ENCODE data around the gene FSD1L.

The FSD1L gene

DNA sequence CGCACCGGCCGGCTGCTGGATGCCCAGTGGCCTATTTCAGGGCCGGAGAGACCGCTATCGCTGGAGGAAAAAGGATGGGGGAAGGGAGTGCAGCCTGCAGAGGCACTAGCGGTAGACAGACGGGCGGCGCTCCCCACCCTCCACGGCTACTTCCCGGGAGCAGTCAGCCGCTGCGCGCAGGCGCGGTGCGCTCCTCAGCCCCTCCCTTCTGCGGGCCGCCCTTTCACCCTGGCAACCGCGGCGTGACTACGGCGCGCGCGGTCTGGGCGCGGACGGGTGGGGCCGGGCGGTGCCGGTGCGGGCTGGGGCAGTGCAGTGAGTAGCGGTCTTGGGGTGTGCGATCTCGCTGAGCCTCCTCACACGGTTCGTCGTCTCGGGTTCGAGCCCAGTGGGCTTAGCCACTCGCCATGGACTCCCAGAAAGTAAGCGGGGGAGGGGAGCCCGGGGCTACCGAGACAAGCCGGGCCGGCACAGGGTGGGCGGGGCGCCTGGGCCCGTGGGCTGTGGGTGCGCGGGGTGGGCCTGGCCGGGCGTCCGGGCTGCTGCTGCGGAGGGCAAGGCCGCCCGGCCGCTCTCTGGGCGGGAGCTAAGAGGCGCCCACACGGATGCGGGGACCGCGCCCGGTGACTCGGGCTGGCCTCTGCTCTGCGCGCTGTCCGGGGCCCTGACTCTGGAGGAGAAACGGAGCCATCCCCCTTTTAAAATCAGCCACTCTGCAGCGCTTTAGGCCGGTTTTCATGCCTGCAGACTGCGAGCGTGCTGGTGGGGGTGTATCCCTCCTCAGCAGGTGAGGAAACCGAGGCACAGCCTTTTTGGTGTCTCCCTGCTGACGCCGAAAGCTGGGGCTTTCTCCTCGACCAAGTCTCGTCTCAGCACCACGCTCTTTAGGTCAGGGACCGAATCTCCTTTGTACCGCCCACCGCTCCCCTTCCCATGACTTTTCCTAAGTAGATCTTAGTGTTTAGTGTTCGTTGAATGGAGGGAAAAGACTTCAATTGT is at the start of gene FSD1L:
Gene FSD1L, plus strand, starts transcription at position 221 of the 999 bp plus-strand sequence. Its CDS starts 187 bp downstream, at position 408.
- Histone ChIP-seq H3K9ac (ENCODE audit: low read length) (peak within 1 kb of the TSS; percentile 86), H3K9me3 (ENCODE audit: control insufficient read depth, low read length) (no peaks in the 10 kb centered on the region), H3K27me3 (replicated peaks; ENCODE audit: control insufficient read depth, insufficient read depth, low read length) (no peaks in the 10 kb centered on the region), H3K36me3 (ENCODE audit: control insufficient read depth, insufficient read depth, low read length, severe bottlenecking) (no peaks in the 10 kb centered on the region), H3K4me1 (ENCODE audit: control insufficient read depth, insufficient read depth, low read length) (peaks cover 25% of the 10 kb centered on the region), H3K4me3 (ENCODE audit: low read length) (peak within 1 kb of the TSS; percentile 97)
- peak; percentile 97 for DNase-seq (ENCODE audit: low read depth)

GRCh38 chr9:105399117-105399516 is 48.7 kb upstream of the FSD1L start:
- DNase-seq (ENCODE audit: low read depth), result no peak
- Histone ChIP-seq H3K9ac (ENCODE audit: low read length) (no peak overlapping the region), H3K4me1 (ENCODE audit: control insufficient read depth, insufficient read depth, low read length) (peaks cover 4% of the 10 kb centered on the region), H3K27me3 (replicated peaks; ENCODE audit: control insufficient read depth, insufficient read depth, low read length) (no peaks in the 10 kb centered on the region), H3K9me3 (ENCODE audit: control insufficient read depth, low read length) (no peaks in the 10 kb centered on the region), H3K4me3 (ENCODE audit: low read length) (no peak overlapping the region), H3K36me3 (ENCODE audit: control insufficient read depth, insufficient read depth, low read length, severe bottlenecking) (no peaks in the 10 kb centered on the region)

GRCh38 chr9:105401651-105402050 is 46.2 kb upstream of the FSD1L start:
- Histone ChIP-seq H3K4me3 (ENCODE audit: low read length) (no peak overlapping the region), H3K9ac (ENCODE audit: low read length) (no peak overlapping the region), H3K9me3 (ENCODE audit: control insufficient read depth, low read length) (no peaks in the 10 kb centered on the region), H3K27me3 (replicated peaks; ENCODE audit: control insufficient read depth, insufficient read depth, low read length) (no peaks in the 10 kb centered on the region), H3K36me3 (ENCODE audit: control insufficient read depth, insufficient read depth, low read length, severe bottlenecking) (no peaks in the 10 kb centered on the region), H3K4me1 (ENCODE audit: control insufficient read depth, insufficient read depth, low read length) (peaks cover under 1% of the 10 kb centered on the region)
- peak; percentile 39 for DNase-seq (ENCODE audit: low read depth)

GRCh38 chr9:105403552-105404248 is 44.1 kb upstream of the FSD1L start:
- H3K9me3 ChIP-seq (ENCODE audit: control insufficient read depth, low read length), result no peaks in the 10 kb centered on the region
- no peaks in the 10 kb centered on the region for H3K36me3 ChIP-seq (ENCODE audit: control insufficient read depth, insufficient read depth, low read length, severe bottlenecking)
- H3K4me1 ChIP-seq (ENCODE audit: control insufficient read depth, insufficient read depth, low read length), result no peaks in the 10 kb centered on the region

DNA sequence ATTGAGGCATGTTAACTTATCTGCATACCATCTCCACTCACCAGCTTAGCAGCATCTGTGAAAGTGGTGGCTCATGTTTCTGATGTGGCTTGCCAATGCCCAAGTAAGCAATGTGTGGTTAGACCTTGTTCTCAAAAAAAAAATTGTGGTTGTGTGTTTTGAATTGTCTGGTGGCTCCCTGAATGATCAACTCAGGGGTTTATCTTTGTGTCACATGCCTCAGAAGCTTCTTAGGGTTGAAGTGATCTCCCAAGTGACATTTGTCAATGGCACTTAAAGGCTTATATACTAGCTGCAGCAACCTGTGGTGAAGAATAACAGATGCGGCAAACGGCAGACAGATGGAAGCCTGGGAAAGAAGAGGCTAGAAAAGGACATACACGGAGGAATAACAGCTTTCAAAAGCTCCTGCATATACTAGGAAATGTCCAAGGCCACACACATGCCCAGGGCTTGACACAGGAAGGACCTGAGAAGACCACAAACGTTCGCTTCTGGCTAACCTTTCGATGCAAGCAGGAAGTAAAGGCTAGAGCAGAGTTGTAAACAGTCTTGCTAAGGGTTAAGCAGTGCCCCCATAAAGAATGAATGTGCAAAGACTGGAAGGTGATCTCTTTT is 42.2 kb upstream of the FSD1L start:
- H3K36me3 ChIP-seq (ENCODE audit: control insufficient read depth, insufficient read depth, low read length, severe bottlenecking), result no peaks in the 10 kb centered on the region
- no peaks in the 10 kb centered on the region for H3K27me3 ChIP-seq (replicated peaks; ENCODE audit: control insufficient read depth, insufficient read depth, low read length)
- peaks cover 3% of the 10 kb centered on the region for H3K9me3 ChIP-seq (ENCODE audit: control insufficient read depth, low read length)
- peak; percentile 25 for DNase-seq (ENCODE audit: low read depth)
- H3K4me3 ChIP-seq (ENCODE audit: low read length), result no peak overlapping the region
- no peak overlapping the region for H3K9ac ChIP-seq (ENCODE audit: low read length)
- no peaks in the 10 kb centered on the region for H3K4me1 ChIP-seq (ENCODE audit: control insufficient read depth, insufficient read depth, low read length)

More at GRCh38 chr9:105403552-105404248, 44.1 kb upstream of the FSD1L start:
- Histone ChIP-seq H3K4me3 (ENCODE audit: low read length) (no peak overlapping the region), H3K9ac (ENCODE audit: low read length) (no peak overlapping the region), H3K27me3 (replicated peaks; ENCODE audit: control insufficient read depth, insufficient read depth, low read length) (no peaks in the 10 kb centered on the region)
- DNase-seq (ENCODE audit: low read depth), result no peak

GRCh38 chr9:105406369-105406768 is 41.5 kb upstream of the FSD1L start:
- H3K9ac ChIP-seq (ENCODE audit: low read length), result no peak overlapping the region
- no peaks in the 10 kb centered on the region for H3K4me1 ChIP-seq (ENCODE audit: control insufficient read depth, insufficient read depth, low read length)
- H3K4me3 ChIP-seq (ENCODE audit: low read length), result no peak overlapping the region
- DNase-seq (ENCODE audit: low read depth), result no peak
- no peaks in the 10 kb centered on the region for H3K27me3 ChIP-seq (replicated peaks; ENCODE audit: control insufficient read depth, insufficient read depth, low read length)
- H3K36me3 ChIP-seq (ENCODE audit: control insufficient read depth, insufficient read depth, low read length, severe bottlenecking), result no peaks in the 10 kb centered on the region
- H3K9me3 ChIP-seq (ENCODE audit: control insufficient read depth, low read length), result peaks cover 9% of the 10 kb centered on the region

GRCh38 chr9:105413525-105413924 is 34.3 kb upstream of the FSD1L start:
- Histone ChIP-seq H3K9ac (ENCODE audit: low read length) (no peak overlapping the region), H3K36me3 (ENCODE audit: control insufficient read depth, insufficient read depth, low read length, severe bottlenecking) (no peaks in the 10 kb centered on the region), H3K9me3 (ENCODE audit: control insufficient read depth, low read length) (peaks cover 13% of the 10 kb centered on the region), H3K27me3 (replicated peaks; ENCODE audit: control insufficient read depth, insufficient read depth, low read length) (no peaks in the 10 kb centered on the region), H3K4me1 (ENCODE audit: control insufficient read depth, insufficient read depth, low read length) (peaks cover 15% of the 10 kb centered on the region), H3K4me3 (ENCODE audit: low read length) (no peak overlapping the region)
- DNase-seq (ENCODE audit: low read depth), result peak; percentile 56

DNA sequence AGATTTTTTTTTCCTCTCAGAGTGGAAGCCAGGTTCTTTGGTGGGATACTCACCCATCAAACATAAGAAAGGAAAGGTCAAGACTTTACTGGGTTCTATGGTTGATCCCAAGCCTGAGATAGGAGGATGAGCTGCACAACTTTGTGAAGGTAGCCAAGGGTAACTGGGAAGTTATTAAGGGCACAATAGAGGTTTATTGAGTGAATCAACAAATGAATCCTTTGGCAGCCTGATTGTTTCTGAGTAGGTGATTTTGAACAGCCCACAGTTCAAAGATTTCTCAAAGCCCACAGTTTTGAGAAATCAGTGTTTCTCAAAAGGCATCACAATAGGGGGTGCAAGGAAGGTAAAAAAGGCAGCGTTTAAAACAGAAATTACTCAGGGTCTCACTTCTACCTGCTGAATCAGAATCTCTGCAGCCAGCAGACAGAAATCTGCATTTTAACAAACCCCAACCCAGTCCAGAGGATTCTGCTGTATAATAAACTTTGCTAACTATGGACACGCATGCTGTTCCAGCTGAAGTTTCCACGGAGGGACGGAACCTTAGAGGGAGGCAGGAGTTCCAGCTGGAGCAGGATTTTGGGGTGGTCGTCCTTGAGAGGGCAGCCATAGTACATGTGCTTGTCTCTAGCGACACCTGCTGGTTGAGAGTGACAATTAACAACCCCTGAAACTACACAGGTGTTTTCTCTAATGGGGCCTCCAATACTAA is 32.7 kb upstream of the FSD1L start:
- DNase-seq (ENCODE audit: low read depth), result peak; percentile 80
- H3K9ac ChIP-seq (ENCODE audit: low read length), result no peak overlapping the region
- H3K9me3 ChIP-seq (ENCODE audit: control insufficient read depth, low read length), result peaks cover 13% of the 10 kb centered on the region
- H3K27me3 ChIP-seq (replicated peaks; ENCODE audit: control insufficient read depth, insufficient read depth, low read length), result no peaks in the 10 kb centered on the region
- H3K4me1 ChIP-seq (ENCODE audit: control insufficient read depth, insufficient read depth, low read length), result peaks cover 20% of the 10 kb centered on the region
- no peaks in the 10 kb centered on the region for H3K36me3 ChIP-seq (ENCODE audit: control insufficient read depth, insufficient read depth, low read length, severe bottlenecking)
- H3K4me3 ChIP-seq (ENCODE audit: low read length), result no peak overlapping the region

GRCh38 chr9:105415662-105415980 is 32.2 kb upstream of the FSD1L start:
- H3K36me3 ChIP-seq (ENCODE audit: control insufficient read depth, insufficient read depth, low read length, severe bottlenecking), result no peaks in the 10 kb centered on the region
- peaks cover 10% of the 10 kb centered on the region for H3K9me3 ChIP-seq (ENCODE audit: control insufficient read depth, low read length)
- no peak overlapping the region for H3K9ac ChIP-seq (ENCODE audit: low read length)
- DNase-seq (ENCODE audit: low read depth), result no peak
- H3K4me1 ChIP-seq (ENCODE audit: control insufficient read depth, insufficient read depth, low read length), result peaks cover 20% of the 10 kb centered on the region
- H3K4me3 ChIP-seq (ENCODE audit: low read length), result no peak overlapping the region
- no peaks in the 10 kb centered on the region for H3K27me3 ChIP-seq (replicated peaks; ENCODE audit: control insufficient read depth, insufficient read depth, low read length)

DNA sequence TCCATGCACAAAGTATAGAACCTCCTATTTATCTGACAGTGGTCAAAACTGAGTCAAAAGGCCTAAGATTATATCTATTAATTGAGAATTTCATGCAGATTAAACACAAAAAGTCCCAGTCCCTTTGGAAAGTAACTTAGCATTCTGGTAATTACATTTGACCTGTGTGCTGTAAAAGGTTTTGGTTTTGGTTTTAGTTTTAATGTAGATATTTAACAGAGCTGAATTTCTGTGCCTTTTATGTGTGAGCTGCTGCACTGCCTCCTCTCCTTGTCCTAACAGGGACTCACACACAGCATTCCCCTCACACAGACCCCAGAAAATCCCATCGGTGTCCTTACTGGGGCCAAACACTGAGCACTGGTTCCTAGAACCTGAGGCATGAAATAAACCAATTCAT is 31.0 kb upstream of the FSD1L start:
- H3K27me3 ChIP-seq (replicated peaks; ENCODE audit: control insufficient read depth, insufficient read depth, low read length), result no peaks in the 10 kb centered on the region

More for the DNA sequence above, 31.0 kb upstream of the FSD1L start:
- Histone ChIP-seq H3K4me1 (ENCODE audit: control insufficient read depth, insufficient read depth, low read length) (peaks cover 20% of the 10 kb centered on the region), H3K4me3 (ENCODE audit: low read length) (no peak overlapping the region), H3K9ac (ENCODE audit: low read length) (no peak overlapping the region), H3K36me3 (ENCODE audit: control insufficient read depth, insufficient read depth, low read length, severe bottlenecking) (no peaks in the 10 kb centered on the region), H3K9me3 (ENCODE audit: control insufficient read depth, low read length) (no peaks in the 10 kb centered on the region)
- no peak for DNase-seq (ENCODE audit: low read depth)

Data from adipocyte (in vitro differentiated cells).